Effector memory CD8-positive, alpha-beta T cell (primary cell): Measurements from ENCODE around the gene TCF19.

Source experiments
- ATAC-seq: fragments of 150-1000 bp; cut with Tn5 transposase; replicated peaks from 2 replicates; pipeline ENCODE4 v1.10.0; 2021; ENCODE audit warnings: mild to moderate bottlenecking, moderate library complexity
- DNase-seq, 3 experiments: peaks; one replicate each; pipeline ENCODE4 v3.0.0; 2021
- H3K27ac Mint-ChIP-seq, 2 donors: one replicate each; pipeline ENCODE4 v1.8.0; 2022; ENCODE audit warnings: mild to moderate bottlenecking in 2 of 2, mixed read lengths in 2 of 2, moderate library complexity in 2 of 2
- H3K27me3 Mint-ChIP-seq, 2 donors: one replicate each; pipeline ENCODE4 v1.8.0; 2022; ENCODE audit warnings: mixed read lengths in 2 of 2
- H3K36me3 Mint-ChIP-seq: one replicate; pipeline ENCODE4 v1.8.0; 2022; ENCODE audit warnings: mild to moderate bottlenecking, moderate library complexity, mixed read lengths; ENCODE audit not compliant: insufficient read depth
- H3K4me1 Mint-ChIP-seq, 2 donors: one replicate each; pipeline ENCODE4 v1.8.0; 2022; ENCODE audit warnings: low read depth in 2 of 2, mixed read lengths in 2 of 2
- H3K4me3 Mint-ChIP-seq, 2 donors: one replicate each; pipeline ENCODE4 v1.8.0; 2022; ENCODE audit warnings: mild to moderate bottlenecking in 2 of 2, mixed read lengths in 2 of 2, moderate library complexity in 2 of 2
- H3K9me3 Mint-ChIP-seq, 2 donors: one replicate each; pipeline ENCODE4 v1.8.0; 2022; ENCODE audit warnings: mixed read lengths in 2 of 2
- total RNA-seq, 9 experiments: gene quantifications; one replicate each; lab custom pipeline; 2026; lab: John Stamatoyannopoulos, UW

Gene TCF19, protein sequence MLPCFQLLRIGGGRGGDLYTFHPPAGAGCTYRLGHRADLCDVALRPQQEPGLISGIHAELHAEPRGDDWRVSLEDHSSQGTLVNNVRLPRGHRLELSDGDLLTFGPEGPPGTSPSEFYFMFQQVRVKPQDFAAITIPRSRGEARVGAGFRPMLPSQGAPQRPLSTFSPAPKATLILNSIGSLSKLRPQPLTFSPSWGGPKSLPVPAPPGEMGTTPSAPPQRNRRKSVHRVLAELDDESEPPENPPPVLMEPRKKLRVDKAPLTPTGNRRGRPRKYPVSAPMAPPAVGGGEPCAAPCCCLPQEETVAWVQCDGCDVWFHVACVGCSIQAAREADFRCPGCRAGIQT
- total RNA-seq: 7.2 to 29.1 (median 22.6) reads per million in 9 experiments

DNA sequence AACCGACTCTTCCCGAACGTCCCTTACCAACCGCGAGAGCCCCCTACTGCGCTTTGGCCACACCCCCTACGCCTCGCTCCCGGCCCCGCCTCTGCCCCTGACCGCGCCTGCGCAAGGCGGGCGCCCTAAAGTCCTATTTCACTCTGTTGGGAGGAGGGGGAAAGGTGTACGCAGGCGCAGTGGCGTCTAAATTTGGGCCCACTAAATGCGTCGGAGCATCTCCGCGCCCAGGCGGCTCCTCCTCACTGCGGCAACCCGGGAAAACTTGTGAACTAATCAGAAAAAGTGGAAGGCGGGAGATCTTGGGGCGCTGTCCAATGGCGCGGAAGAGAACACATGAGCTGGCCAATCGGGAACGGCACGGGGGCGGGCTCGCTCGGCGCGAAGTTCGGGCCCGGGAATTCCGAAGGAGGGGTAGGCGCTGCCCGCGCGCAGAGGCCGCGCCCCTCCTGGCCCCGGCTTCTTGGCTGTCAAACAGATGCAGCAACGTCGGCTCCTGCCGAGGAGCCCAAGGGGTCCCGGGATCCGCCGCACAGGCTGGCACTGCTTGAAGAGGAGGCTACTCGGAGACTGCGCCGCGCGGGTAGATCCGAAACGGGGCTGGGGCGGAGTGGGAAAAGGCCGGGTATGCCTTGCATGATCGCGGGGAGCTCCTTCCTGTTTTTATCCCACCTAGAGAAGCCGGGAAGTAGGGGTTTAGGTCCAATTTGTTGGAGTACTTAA, at the start of gene TCF19:
Gene TCF19, plus strand, starts transcription at position 450 of the 723 bp plus-strand sequence. CDS start 881 bp downstream, outside the sequence.
- Mint-ChIP-seq H3K9me3 (no peaks in the 10 kb centered on the region), H3K4me3 (peak within 1 kb of the TSS; percentile 84 to 87), H3K4me1 (peaks cover 15 to 27% of the 10 kb centered on the region in 2 donors), H3K27ac (peak within 1 kb of the TSS; percentile 85 to 93), H3K27me3 (no peaks in the 10 kb centered on the region), H3K36me3 (peaks cover 13% of the 10 kb centered on the region)
- ATAC-seq (peak; percentile 92), DNase-seq (peak; percentile 97 to 98 (median 97))

- ATAC-seq (no peak), DNase-seq (no peak)
- Mint-ChIP-seq H3K36me3 (peaks cover 6% of the 10 kb centered on the region), H3K4me3 (no peak overlapping the region), H3K27me3 (peaks cover 43 to 64% of the 10 kb centered on the region in 2 donors), H3K9me3 (no peaks in the 10 kb centered on the region), H3K27ac (no peak overlapping the region), H3K4me1 (peaks cover 3% of the 10 kb centered on the region in 2 donors)
Observed at GRCh38 chr6:31110825-31111582, 47.4 kb upstream of the TCF19 start.

DNA sequence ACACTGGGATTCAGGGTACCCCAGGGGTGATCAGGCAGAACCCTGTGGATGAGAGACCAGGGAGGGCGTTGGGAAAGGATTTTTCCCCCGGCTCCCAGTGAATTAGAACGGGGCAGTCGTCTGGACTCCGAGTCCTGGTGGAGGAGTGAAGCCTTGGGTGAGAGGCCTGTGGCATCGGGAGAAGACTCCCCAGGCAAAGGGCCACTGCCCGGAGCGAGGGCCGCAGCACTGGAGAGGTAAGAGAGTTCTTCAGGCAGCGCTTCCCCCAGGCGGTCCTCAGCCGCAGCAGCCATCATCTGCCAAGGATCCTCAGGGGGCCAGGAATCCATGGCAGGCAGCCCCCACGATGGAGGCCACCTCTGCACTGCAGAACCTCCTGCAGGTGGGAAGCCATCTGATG, 46.7 kb upstream of the TCF19 start:
- Mint-ChIP-seq H3K27ac (no peak overlapping the region), H3K4me3 (no peak overlapping the region), H3K27me3 (peaks cover 50 to 71% of the 10 kb centered on the region in 2 donors), H3K9me3 (no peaks in the 10 kb centered on the region), H3K36me3 (peaks cover 6% of the 10 kb centered on the region), H3K4me1 (peaks cover 3% of the 10 kb centered on the region in 2 donors)
- DNase-seq (no peak), ATAC-seq (no peak)

- Mint-ChIP-seq H3K36me3 (peaks cover 6% of the 10 kb centered on the region), H3K9me3 (no peaks in the 10 kb centered on the region), H3K27ac (peak within 1 kb of the TSS in 1 of 2 donors; percentile 9), H3K4me1 (peaks cover 3 to 4% of the 10 kb centered on the region in 2 donors), H3K4me3 (no peak within 1 kb of the TSS), H3K27me3 (peaks cover 52 to 78% of the 10 kb centered on the region in 2 donors)
- no peak for DNase-seq
- no peak for ATAC-seq
Observed at GRCh38 chr6:31112478-31112877, 45.9 kb upstream of the TCF19 start, which contains the start of gene C6orf15. Gene C6orf15 (minus strand): TSS chr6:31112575. CDS start chr6:31112555, 20 bp downstream.

GRCh38 chr6:31113861-31114540, 44.4 kb upstream of the TCF19 start:
- H3K36me3 Mint-ChIP-seq: peaks cover 6% of the 10 kb centered on the region
- peaks cover 52 to 90% of the 10 kb centered on the region in 2 donors for H3K27me3 Mint-ChIP-seq
- peaks cover 3 to 4% of the 10 kb centered on the region in 2 donors for H3K4me1 Mint-ChIP-seq
- H3K4me3 Mint-ChIP-seq: no peak overlapping the region
- H3K27ac Mint-ChIP-seq: no peak overlapping the region
- DNase-seq (no peak), ATAC-seq (no peak)
- no peaks in the 10 kb centered on the region for H3K9me3 Mint-ChIP-seq

DNA sequence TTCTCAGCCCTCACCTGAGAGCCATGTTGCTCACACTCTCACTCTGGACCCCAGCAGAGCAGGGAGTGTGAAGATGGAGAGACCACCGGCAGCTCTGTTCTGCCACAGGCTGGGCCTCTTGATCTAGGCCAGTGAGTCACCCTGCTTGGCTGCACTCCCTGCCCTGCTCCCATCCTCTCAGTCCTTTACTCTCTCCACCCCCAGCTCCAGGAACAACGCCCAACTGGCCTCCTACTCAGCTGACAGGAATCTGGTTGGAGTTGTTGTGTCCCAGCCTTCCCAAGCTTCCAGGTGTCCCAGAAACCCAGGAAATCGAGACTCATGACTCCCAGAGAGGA, 43.9 kb upstream of the TCF19 start, which contains the start of gene PSORS1C1:
Gene PSORS1C1, plus strand, starts transcription at position 260 of the 338 bp plus-strand sequence. CDS start 14,833 bp downstream, outside the sequence.
- no peak within 1 kb of the TSS for H3K27ac Mint-ChIP-seq
- peaks cover 6% of the 10 kb centered on the region for H3K36me3 Mint-ChIP-seq
- peaks cover 53 to 90% of the 10 kb centered on the region in 2 donors for H3K27me3 Mint-ChIP-seq
- H3K9me3 Mint-ChIP-seq: no peaks in the 10 kb centered on the region
- DNase-seq (no peak), ATAC-seq (no peak)
- no peak within 1 kb of the TSS for H3K4me3 Mint-ChIP-seq
- peaks cover 3 to 4% of the 10 kb centered on the region in 2 donors for H3K4me1 Mint-ChIP-seq

GRCh38 chr6:31114970-31115849, 43.2 kb upstream of the TCF19 start:
- H3K4me3 Mint-ChIP-seq: no peak overlapping the region
- peaks cover 3 to 4% of the 10 kb centered on the region in 2 donors for H3K4me1 Mint-ChIP-seq
- peaks cover 6% of the 10 kb centered on the region for H3K36me3 Mint-ChIP-seq
- H3K27ac Mint-ChIP-seq: no peak overlapping the region
- H3K9me3 Mint-ChIP-seq: no peaks in the 10 kb centered on the region
- DNase-seq (no peak), ATAC-seq (no peak)
- H3K27me3 Mint-ChIP-seq: peaks cover 46 to 89% of the 10 kb centered on the region in 2 donors

DNA sequence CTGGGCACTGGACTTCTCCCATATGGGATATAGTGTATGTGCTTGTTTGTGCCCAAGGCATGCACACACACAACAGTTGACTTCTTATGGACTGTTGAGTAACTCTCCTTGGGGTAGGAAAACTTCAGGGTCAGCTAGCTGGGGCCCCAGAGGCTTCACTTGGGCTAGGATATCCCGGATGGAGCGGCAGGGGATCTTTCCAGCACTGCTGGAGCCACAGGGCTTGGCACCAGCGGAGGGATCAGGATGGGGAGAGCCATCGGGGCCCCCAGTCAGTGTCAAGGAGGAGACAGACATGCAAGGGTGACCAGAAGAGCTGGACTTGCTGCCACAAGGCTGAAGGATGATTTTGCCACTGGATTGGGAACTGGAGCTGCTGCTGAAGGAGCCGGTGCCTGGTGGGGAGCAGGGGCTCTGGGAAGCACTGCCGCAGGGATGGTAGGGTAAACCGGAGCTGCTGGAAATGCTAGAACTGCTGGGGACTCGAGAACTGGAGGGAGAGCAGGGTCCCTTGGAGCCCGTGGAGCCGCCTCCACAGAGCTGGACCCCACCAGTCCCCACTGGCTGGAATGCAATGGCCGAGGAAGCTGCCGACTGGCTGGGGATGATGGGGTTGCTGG, 42.3 kb upstream of the TCF19 start:
- Mint-ChIP-seq H3K36me3 (peaks cover 6% of the 10 kb centered on the region), H3K4me3 (no peak overlapping the region), H3K9me3 (no peaks in the 10 kb centered on the region), H3K27me3 (peaks cover 38 to 85% of the 10 kb centered on the region in 2 donors), H3K27ac (no peak overlapping the region), H3K4me1 (peaks cover 3 to 4% of the 10 kb centered on the region in 2 donors)
- ATAC-seq (no peak), DNase-seq (no peak)

DNA sequence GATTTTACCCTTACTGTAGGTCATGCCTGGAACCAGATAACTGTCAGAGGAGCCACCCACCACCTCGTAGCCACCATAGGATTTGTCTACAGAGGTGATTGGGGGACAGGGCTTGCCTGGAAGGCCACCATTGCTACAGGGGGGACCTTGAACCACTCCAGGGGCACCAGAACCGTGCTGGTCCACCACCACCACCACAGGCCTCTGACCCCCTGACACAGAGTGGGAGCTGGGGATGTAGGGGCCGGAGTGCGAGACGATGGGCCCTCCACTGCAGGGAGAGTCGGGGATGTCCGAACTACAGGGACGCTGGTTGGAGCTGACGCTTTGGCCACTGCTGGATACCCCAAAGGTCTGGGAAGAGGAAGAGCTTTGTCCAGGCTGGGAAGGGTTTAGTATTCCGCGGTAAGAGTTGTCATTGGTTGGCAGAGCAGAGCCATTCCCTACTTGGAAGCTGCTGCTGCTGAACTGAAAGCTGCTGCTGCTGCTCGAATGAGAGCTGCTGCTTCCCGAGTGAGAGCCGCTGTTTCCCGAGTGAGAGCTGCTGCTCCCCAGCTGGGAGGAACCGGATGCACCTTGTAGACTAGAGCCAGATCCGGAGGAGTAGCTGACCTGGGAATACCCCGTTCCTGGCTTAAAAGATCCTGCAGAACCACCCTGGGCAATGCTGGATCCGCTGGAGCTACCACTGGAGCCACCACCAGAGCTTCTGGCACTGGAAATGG, 41.6 kb upstream of the TCF19 start:
- DNase-seq (no peak), ATAC-seq (no peak)
- Mint-ChIP-seq H3K36me3 (peaks cover 6% of the 10 kb centered on the region), H3K9me3 (no peaks in the 10 kb centered on the region), H3K27me3 (peaks cover 41 to 84% of the 10 kb centered on the region in 2 donors), H3K27ac (no peak overlapping the region), H3K4me3 (no peak overlapping the region), H3K4me1 (peaks cover 3 to 4% of the 10 kb centered on the region in 2 donors)

GRCh38 chr6:31118178-31118577, 40.2 kb upstream of the TCF19 start:
- no peak for ATAC-seq
- Mint-ChIP-seq H3K36me3 (no peaks in the 10 kb centered on the region), H3K27me3 (peaks cover 38 to 84% of the 10 kb centered on the region in 2 donors), H3K9me3 (no peaks in the 10 kb centered on the region), H3K27ac (no peak overlapping the region), H3K4me1 (peaks cover 3 to 4% of the 10 kb centered on the region in 2 donors), H3K4me3 (no peak overlapping the region)
- DNase-seq: no peak

- peaks cover 27 to 75% of the 10 kb centered on the region in 2 donors for H3K27me3 Mint-ChIP-seq
- no peak for DNase-seq
- no peak within 1 kb of the TSS for H3K4me3 Mint-ChIP-seq
- no peaks in the 10 kb centered on the region for H3K9me3 Mint-ChIP-seq
- no peak for ATAC-seq
- no peak within 1 kb of the TSS for H3K27ac Mint-ChIP-seq
- H3K36me3 Mint-ChIP-seq: peaks cover 3% of the 10 kb centered on the region
- H3K4me1 Mint-ChIP-seq: peaks cover 0 to 3% of the 10 kb centered on the region in 2 donors
Observed at GRCh38 chr6:31120151-31120915, 38.1 kb upstream of the TCF19 start, which contains the start of gene CDSN. Gene CDSN (minus strand): TSS chr6:31120446. CDS start chr6:31120419, 27 bp downstream.
